OCI-LY7 (cell line): ENCODE results near the gene PLXNB1. TPM values are rescaled to one million over a fixed set of nuclear protein-coding genes. Genes with fewer than 3 reads are reported as not detected.

ENCODE experiments used
- BruUV-seq: library from RNA; stranded (reverse); fragments of 400-500 nt; replicated peaks from 2 replicates; lab custom pipeline; 2021; lab: Mats Ljungman, UMichigan
- CTCF ChIA-PET: fragments of 300-600 bp; sonication (Branson Sonifier 250); formaldehyde crosslinking; loops from one replicate; lab custom pipeline; 2022; ENCODE audit warnings: antibody characterized with exemption; ENCODE audit not compliant: unreplicated experiment; lab: Charles Lee
- POLR2A ChIA-PET: fragments of 300-600 bp; sonication (Branson Sonifier 250); formaldehyde crosslinking; loops from one replicate; lab custom pipeline; 2022; ENCODE audit warnings: antibody characterized with exemption; lab: Charles Lee
- DNase-seq: peaks from one replicate; pipeline ENCODE4 v3.0.0-alpha.2; 2015; ENCODE audit warnings: low spot score
- H2AFZ ChIP-seq: fragments of 200-600 bp; sonication (generic), shearing (Covaris generic); 2 replicates; pipeline ENCODE4 v1.6.1; 2014; ENCODE audit warnings: mild to moderate bottlenecking, antibody characterized with exemption, low read length, moderate library complexity
- H3K27ac ChIP-seq: fragments of 200-600 bp; sonication (generic); 2 replicates; pipeline ENCODE4 v1.5.1; 2014; ENCODE audit warnings: mixed run types, low read depth, mild to moderate bottlenecking, moderate library complexity, low read length, inconsistent platforms; ENCODE audit not compliant: poor library complexity, severe bottlenecking
- H3K36me3 ChIP-seq: fragments of 200-600 bp; sonication (generic); 2 replicates; pipeline ENCODE4 v1.6.1; 2014; ENCODE audit warnings: mild to moderate bottlenecking, antibody characterized with exemption, low read length, moderate library complexity, mixed read lengths; ENCODE audit not compliant: insufficient read depth
- H3K4me1 ChIP-seq: fragments of 200-600 bp; sonication (generic); 2 replicates; pipeline ENCODE4 v1.5.1; 2014; ENCODE audit warnings: mild to moderate bottlenecking, low read length; ENCODE audit not compliant: insufficient read depth, poor library complexity, severe bottlenecking
- H3K4me2 ChIP-seq: fragments of 200-600 bp; sonication (generic); 2 replicates; pipeline ENCODE4 v1.6.1; 2014; ENCODE audit warnings: mild to moderate bottlenecking, low read length
- H3K4me3 ChIP-seq: fragments of 200-600 bp; sonication (generic); 2 replicates; pipeline ENCODE4 v1.5.1; 2014; ENCODE audit warnings: mild to moderate bottlenecking, low read depth, low read length; ENCODE audit not compliant: poor library complexity, severe bottlenecking
- H3K79me2 ChIP-seq: fragments of 200-600 bp; sonication (generic); 2 replicates; pipeline ENCODE4 v1.6.1; 2016; ENCODE audit warnings: low read depth, mild to moderate bottlenecking, low read length, moderate library complexity, mixed read lengths; ENCODE audit not compliant: insufficient read depth
- H3K9me2 ChIP-seq: fragments of 200-600 bp; sonication (generic); 2 replicates; pipeline ENCODE4 v1.6.1; 2016; ENCODE audit warnings: mild to moderate bottlenecking, low read length, mixed read lengths; ENCODE audit not compliant: insufficient read depth
- H3K9me3 ChIP-seq: fragments of 200-600 bp; sonication (generic); 2 replicates; pipeline ENCODE4 v1.6.1; 2014; ENCODE audit warnings: mild to moderate bottlenecking, mixed run types, low read length, mixed read lengths
- H4K20me1 ChIP-seq: fragments of 200-600 bp; sonication (generic); 2 replicates; pipeline ENCODE4 v1.6.1; 2014; ENCODE audit warnings: mild to moderate bottlenecking, antibody characterized with exemption, low read length, moderate library complexity, mixed read lengths; ENCODE audit not compliant: insufficient read depth
- CTCF ChIP-seq: fragments of 200-600 bp; sonication (generic); conservative IDR thresholded peaks from 2 replicates; pipeline ENCODE4 v1.5.1; 2014; ENCODE audit warnings: mild to moderate bottlenecking, antibody characterized with exemption, low read length, moderate library complexity, mixed read lengths
- EZH2phosphoT487 ChIP-seq: fragments of 200-600 bp; sonication (generic); IDR thresholded peaks from 2 replicates; pipeline ENCODE4 v1.6.1; 2018; ENCODE audit warnings: low read depth, borderline replicate concordance, mild to moderate bottlenecking, mixed run types, antibody characterized with exemption, low read length, moderate library complexity, mixed read lengths
- intact Hi-C: fragments of 100-400 bp; cut with micrococcal nuclease; formaldehyde crosslinking; loops from one replicate; pipeline ENCODE4 v1.10.0; 2022; ENCODE audit not compliant: unreplicated experiment
- total RNA-seq, 2 experiments: library from RNA; depleted of rRNA in 1 of 2; stranded (reverse); fragments of >200 nt in 1 of 2; shearing (Covaris generic) in 1 of 2; gene quantifications; 2 replicates each; pipeline ENCODE4 v1.2.3, GENCODE V29; 2014 to 2022

Gene PLXNB1
- total RNA-seq, 2 experiments from 2014 or later = 4.4 to 6.4 TPM

DNA sequence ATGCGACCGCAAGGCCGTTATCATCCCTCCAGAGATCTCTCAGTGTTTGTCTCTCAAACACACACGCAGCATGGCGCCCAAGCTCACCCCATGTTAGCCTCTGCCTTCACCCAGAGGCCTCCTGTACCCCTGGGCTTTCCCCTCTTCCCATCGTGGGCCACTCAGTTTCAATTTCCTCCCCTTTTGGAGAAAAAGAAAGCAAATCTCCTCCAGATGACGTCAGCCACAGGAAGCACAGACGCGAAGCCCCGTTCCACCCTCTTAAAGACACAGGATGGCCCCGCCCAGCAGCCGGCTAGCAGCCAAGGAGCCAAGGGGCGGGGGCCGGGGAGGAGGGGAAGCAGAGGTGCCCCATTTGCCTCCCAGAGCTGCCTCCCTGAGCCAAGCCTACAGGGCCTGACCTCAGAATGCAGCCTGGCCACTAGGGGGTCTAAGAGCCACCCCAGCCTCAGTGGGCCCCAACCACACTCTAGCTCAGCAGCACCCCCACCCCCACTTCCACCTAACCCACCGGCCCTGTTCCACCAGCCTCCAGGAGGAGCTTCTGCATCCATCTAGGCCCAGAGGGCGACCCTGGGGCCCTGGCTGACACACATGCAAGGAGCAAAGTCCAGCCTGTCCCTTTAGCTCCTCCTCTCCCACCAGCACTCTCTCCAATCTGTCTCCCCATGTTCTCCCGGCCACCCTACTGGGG, 43.2 kb upstream of the PLXNB1 start:
- TF ChIP-seq CTCF = peak; percentile 82
- TF ChIP-seq EZH2phosphoT487 = no peak
- H3K4me3 ChIP-seq = peak overlapping the region; percentile 76
- ChIA-PET CTCF (interaction anchor here (0.5 to 2.0 kb wide), 14 partner anchors 9 to 555 kb away, joined by 3 to 9 read pairs (median 4); partner anchors contain the start of genes ATRIP, CCDC51, PFKFB4 and TMA7), POLR2A (interaction anchor here (0.6 to 2.8 kb wide), 10 partner anchors 10 to 438 kb away, joined by 3 to 19 read pairs (median 5); partner anchors contain the start of genes ATRIP, CCDC51 and TMA7)
- H3K4me2 ChIP-seq = peak overlapping the region; percentile 67
- H2AFZ ChIP-seq = peak overlapping the region; percentile 70
- BruUV-seq = no TSS peak
- peaks cover 14% of the 10 kb centered on the region for H3K36me3 ChIP-seq
- H3K79me2 ChIP-seq = peaks cover 33% of the 10 kb centered on the region
- no peaks in the 10 kb centered on the region for H3K9me2 ChIP-seq
- H4K20me1 ChIP-seq = no peaks in the 10 kb centered on the region; the same call in 1 of the 2 replicates
- H3K27ac ChIP-seq = peak overlapping the region; percentile 84
- H3K9me3 ChIP-seq = no peaks in the 10 kb centered on the region
- H3K4me1 ChIP-seq = peaks cover 48% of the 10 kb centered on the region
- DNase-seq = peak; percentile 98
- intact Hi-C loops = loop anchor here (1.0 to 2.0 kb wide), 2 partner anchors 19 to 32 kb away; partner anchors contain the start of genes CCDC51 and TMA7

DNA sequence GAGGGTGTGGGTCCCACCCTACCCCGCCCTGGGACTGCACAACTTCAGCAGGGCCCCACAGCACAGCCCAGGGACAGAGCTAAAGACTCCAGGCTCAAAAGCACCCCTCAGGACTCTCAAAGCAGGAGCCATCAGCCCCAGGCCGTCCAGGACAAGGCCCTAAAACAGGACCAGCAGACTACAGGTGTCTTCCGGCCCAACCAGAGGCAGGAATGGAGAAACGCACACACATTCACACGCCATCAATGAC, 42.7 kb upstream of the PLXNB1 start:
- H3K4me1 ChIP-seq = peaks cover 53% of the 10 kb centered on the region
- peaks cover 38% of the 10 kb centered on the region for H3K79me2 ChIP-seq
- H4K20me1 ChIP-seq = no peaks in the 10 kb centered on the region; the same call in 1 of the 2 replicates
- TF ChIP-seq EZH2phosphoT487 = no peak
- CTCF ChIA-PET = interaction anchor here (0.5 to 2.0 kb wide), 7 partner anchors 13 to 556 kb away, joined by 3 to 9 read pairs (median 4); partner anchors contain the start of gene ATRIP
- no peaks in the 10 kb centered on the region for H3K9me3 ChIP-seq
- peak overlapping the region; percentile 84 for H3K27ac ChIP-seq
- POLR2A ChIA-PET = interaction anchor here (0.8 to 2.8 kb wide), 9 partner anchors 10 to 61 kb away, joined by 3 to 19 read pairs (median 5); partner anchors contain the start of genes ATRIP, CCDC51 and TMA7
- TSS peak; percentile 89 for BruUV-seq
- DNase-seq = no peak
- H3K4me3 ChIP-seq = peak overlapping the region; percentile 76
- intact Hi-C loops = loop anchor here (2.0 kb wide), 1 partner anchor 32 kb away; the partner anchor contains the start of genes CCDC51 and TMA7
- peak overlapping the region; percentile 24; the same call in 1 of the 2 replicates for H2AFZ ChIP-seq
- no peaks in the 10 kb centered on the region for H3K9me2 ChIP-seq
- peak overlapping the region; percentile 67 for H3K4me2 ChIP-seq
- peaks cover 19% of the 10 kb centered on the region for H3K36me3 ChIP-seq

DNA sequence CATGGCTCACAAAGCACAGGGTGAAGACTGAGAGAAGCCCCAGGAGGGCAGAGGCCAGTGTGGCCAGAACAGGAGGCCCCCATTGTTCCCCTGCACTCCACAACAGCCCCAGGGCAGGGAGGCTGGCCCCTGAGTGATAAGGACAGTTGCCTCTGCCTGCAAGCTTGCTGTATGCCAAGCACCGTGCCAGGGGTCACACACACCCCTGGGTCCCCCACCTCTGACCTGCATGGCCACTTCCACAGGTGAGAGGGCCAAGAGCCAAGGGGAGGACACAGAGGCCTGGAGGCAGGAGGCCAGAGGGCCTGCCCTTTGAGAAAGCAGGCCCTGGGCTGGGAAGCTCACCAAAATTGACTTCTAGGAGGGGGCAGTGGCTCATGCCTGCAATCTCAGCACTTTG, 40.4 kb upstream of the PLXNB1 start:
- ChIA-PET CTCF (no interaction called here), POLR2A (interaction anchor here (1.0 kb wide), 1 partner anchor 24 kb away, joined by 3 read pairs; the partner anchor contains the start of gene ATRIP)
- Histone ChIP-seq H3K4me1 (peaks cover 71% of the 10 kb centered on the region), H3K27ac (peak overlapping the region; percentile 53), H3K4me3 (peak overlapping the region; percentile 16), H2AFZ (no peak overlapping the region), H3K79me2 (peaks cover 51% of the 10 kb centered on the region), H3K4me2 (peak overlapping the region; percentile 60), H3K9me3 (no peaks in the 10 kb centered on the region), H3K9me2 (no peaks in the 10 kb centered on the region), H3K36me3 (peaks cover 33% of the 10 kb centered on the region), H4K20me1 (no peaks in the 10 kb centered on the region; the same call in 1 of the 2 replicates)
- TF ChIP-seq CTCF (no peak), EZH2phosphoT487 (no peak)
- intact Hi-C loops = no loop called here
- BruUV-seq = no TSS peak
- DNase-seq = no peak
